ENCODE data around the gene CNTN4.

Gene CNTN4

GRCh38 chr3:3081381-3082233 lies 982.9 kb downstream of the CNTN4 start:
- DNase-seq, result no peak

- no peak for DNase-seq
Measured at GRCh38 chr3:3082234-3082924, 983.7 kb downstream of the CNTN4 start.

- DNase-seq, result no peak
Measured at GRCh38 chr3:3084890-3085289, 986.2 kb downstream of the CNTN4 start.

- DNase-seq, result no peak
Measured at GRCh38 chr3:3085782-3086181, 987.1 kb downstream of the CNTN4 start.

- DNase-seq, result no peak
Measured at GRCh38 chr3:3086239-3086638, 987.6 kb downstream of the CNTN4 start.

GRCh38 chr3:3087279-3087678 lies 988.6 kb downstream of the CNTN4 start:
- DNase-seq, result no peak

- DNase-seq, result no peak
Measured at GRCh38 chr3:3087716-3088465, 989.2 kb downstream of the CNTN4 start.

GRCh38 chr3:3089017-3089416 lies 990.4 kb downstream of the CNTN4 start:
- DNase-seq, result no peak

GRCh38 chr3:3097958-3098357 lies 999.3 kb downstream of the CNTN4 start:
- DNase-seq, result no peak

GRCh38 chr3:3101660-3102458 lies 1003.2 kb downstream of the CNTN4 start:
- DNase-seq, result no peak

- DNase-seq, result no peak
Measured at GRCh38 chr3:3102751-3103150, 1004.1 kb downstream of the CNTN4 start.

- DNase-seq, result no peak
Measured at GRCh38 chr3:3105246-3105645, 1006.6 kb downstream of the CNTN4 start.

- no peak for DNase-seq
Measured at GRCh38 chr3:3105815-3106214, 1007.1 kb downstream of the CNTN4 start.

- DNase-seq, result no peak
Measured at GRCh38 chr3:3107181-3107580, 1008.5 kb downstream of the CNTN4 start.

Measured in GDM1 (cell line).